Measurements from ENCODE around the gene NPIPB8.
"Not testable (repeated sequence)": the region's sequence is repeated elsewhere in the genome, so short reads cannot be mapped to it uniquely, and the experiment has no call there.

Gene NPIPB8

GRCh38 chr16:28630905-28631304, 7.0 kb upstream of the NPIPB8 start:
- H3K18ac ChIP-seq (ENCODE audit: low read length); H3K4me3 ChIP-seq (ENCODE audit: low read depth, low read length); H3K23ac ChIP-seq (ENCODE audit: low read length); H3K79me1 ChIP-seq (ENCODE audit: low read length); H4K91ac ChIP-seq (ENCODE audit: low read depth, low read length); H2BK12ac ChIP-seq (ENCODE audit: low read length); H2AK5ac ChIP-seq (ENCODE audit: low read length); H3K4me2 ChIP-seq (ENCODE audit: low read length); H2AFZ ChIP-seq (ENCODE audit: insufficient read depth, low read length, poor library complexity); H3K79me2 ChIP-seq (ENCODE audit: control insufficient read depth, insufficient read depth, low read length, poor library complexity); H3K9me3 ChIP-seq (ENCODE audit: insufficient read depth, low read depth, low read length); H3K9ac ChIP-seq (ENCODE audit: low read length); H2BK120ac ChIP-seq (ENCODE audit: insufficient read depth, low read length, poor library complexity); H4K8ac ChIP-seq (ENCODE audit: low read depth, low read length); H4K12ac ChIP-seq (ENCODE audit: low read depth, low read length); H3K27me3 ChIP-seq (ENCODE audit: insufficient read depth, low read length); H3K27ac ChIP-seq (ENCODE audit: low read depth, low read length); H2BK5ac ChIP-seq (ENCODE audit: low read depth, low read length, poor library complexity); H3K4me1 ChIP-seq (ENCODE audit: control insufficient read depth in 1 of 2, insufficient read depth in 2 of 2, low read length in 2 of 2); H3K14ac ChIP-seq (ENCODE audit: low read length); DNase-seq; H3K4ac ChIP-seq (ENCODE audit: low read depth, low read length); H3K36me3 ChIP-seq (ENCODE audit: control insufficient read depth in 1 of 2, insufficient read depth in 2 of 2, low read length in 2 of 2): not testable (repeated sequence)
- WGBS (ENCODE audit: extremely low coverage, insufficient coverage, insufficient read length) = no CpG with 5 or more reads among the region's 5 CpGs

- H2AFZ ChIP-seq (ENCODE audit: insufficient read depth, low read length, poor library complexity); H3K4me1 ChIP-seq (ENCODE audit: control insufficient read depth in 1 of 2, insufficient read depth in 2 of 2, low read length in 2 of 2); H3K18ac ChIP-seq (ENCODE audit: low read length); H4K12ac ChIP-seq (ENCODE audit: low read depth, low read length); H3K9ac ChIP-seq (ENCODE audit: low read length); H3K36me3 ChIP-seq (ENCODE audit: control insufficient read depth in 1 of 2, insufficient read depth in 2 of 2, low read length in 2 of 2); H3K79me2 ChIP-seq (ENCODE audit: control insufficient read depth, insufficient read depth, low read length, poor library complexity); H2AK5ac ChIP-seq (ENCODE audit: low read length); H3K79me1 ChIP-seq (ENCODE audit: low read length); H3K4ac ChIP-seq (ENCODE audit: low read depth, low read length); H2BK120ac ChIP-seq (ENCODE audit: insufficient read depth, low read length, poor library complexity); H2BK5ac ChIP-seq (ENCODE audit: low read depth, low read length, poor library complexity); H3K4me3 ChIP-seq (ENCODE audit: low read depth, low read length); H3K4me2 ChIP-seq (ENCODE audit: low read length); H2BK12ac ChIP-seq (ENCODE audit: low read length); H4K91ac ChIP-seq (ENCODE audit: low read depth, low read length); H3K9me3 ChIP-seq (ENCODE audit: insufficient read depth, low read depth, low read length); H4K8ac ChIP-seq (ENCODE audit: low read depth, low read length); H3K27ac ChIP-seq (ENCODE audit: low read depth, low read length); H3K23ac ChIP-seq (ENCODE audit: low read length); H3K14ac ChIP-seq (ENCODE audit: low read length); H3K27me3 ChIP-seq (ENCODE audit: insufficient read depth, low read length): not testable (repeated sequence)
- WGBS (ENCODE audit: extremely low coverage, insufficient coverage, insufficient read length) = no CpG with 5 or more reads among the region's 5 CpGs
- peak; percentile 27 to 78 for DNase-seq
Observed at GRCh38 chr16:28636093-28636823, 1.6 kb upstream of the NPIPB8 start.

DNA sequence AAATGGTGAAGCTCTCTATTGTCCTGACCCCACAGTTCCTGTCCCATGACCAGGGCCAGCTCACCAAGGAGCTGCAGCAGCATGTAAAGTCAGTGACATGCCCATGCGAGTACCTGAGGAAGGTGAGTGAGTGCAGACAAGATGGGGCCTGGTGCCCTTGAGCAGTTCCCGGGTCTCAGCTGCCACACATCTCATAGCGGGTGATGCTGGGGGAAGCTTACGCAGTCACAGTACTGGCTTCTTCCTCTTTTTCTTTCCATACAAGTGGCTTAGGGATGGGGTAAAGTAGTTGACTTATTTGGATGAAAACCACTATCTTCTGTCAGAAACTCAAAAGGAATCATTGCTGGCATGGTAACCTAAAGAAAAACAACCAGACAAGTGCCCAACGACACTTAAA, 494 bp downstream of the NPIPB8 start:
- not testable (repeated sequence) for H3K4me2 ChIP-seq (ENCODE audit: low read length); H2BK12ac ChIP-seq (ENCODE audit: low read length); H3K4ac ChIP-seq (ENCODE audit: low read depth, low read length); H2BK5ac ChIP-seq (ENCODE audit: low read depth, low read length, poor library complexity); H3K27me3 ChIP-seq (ENCODE audit: insufficient read depth, low read length); H2AFZ ChIP-seq (ENCODE audit: insufficient read depth, low read length, poor library complexity); H3K9ac ChIP-seq (ENCODE audit: low read length); H2AK5ac ChIP-seq (ENCODE audit: low read length); H3K23ac ChIP-seq (ENCODE audit: low read length); H3K4me3 ChIP-seq (ENCODE audit: low read depth, low read length); H3K79me1 ChIP-seq (ENCODE audit: low read length); H4K91ac ChIP-seq (ENCODE audit: low read depth, low read length); H3K18ac ChIP-seq (ENCODE audit: low read length); H4K8ac ChIP-seq (ENCODE audit: low read depth, low read length); H4K12ac ChIP-seq (ENCODE audit: low read depth, low read length); H2BK120ac ChIP-seq (ENCODE audit: insufficient read depth, low read length, poor library complexity); H3K14ac ChIP-seq (ENCODE audit: low read length); H3K27ac ChIP-seq (ENCODE audit: low read depth, low read length); H3K4me1 ChIP-seq (ENCODE audit: control insufficient read depth in 1 of 2, insufficient read depth in 2 of 2, low read length in 2 of 2); H3K79me2 ChIP-seq (ENCODE audit: control insufficient read depth, insufficient read depth, low read length, poor library complexity); H3K36me3 ChIP-seq (ENCODE audit: control insufficient read depth in 1 of 2, insufficient read depth in 2 of 2, low read length in 2 of 2); H3K9me3 ChIP-seq (ENCODE audit: insufficient read depth, low read depth, low read length); DNase-seq
- no CpG with 5 or more reads among the region's 5 CpGs for WGBS (ENCODE audit: extremely low coverage, insufficient coverage, insufficient read length)

DNA sequence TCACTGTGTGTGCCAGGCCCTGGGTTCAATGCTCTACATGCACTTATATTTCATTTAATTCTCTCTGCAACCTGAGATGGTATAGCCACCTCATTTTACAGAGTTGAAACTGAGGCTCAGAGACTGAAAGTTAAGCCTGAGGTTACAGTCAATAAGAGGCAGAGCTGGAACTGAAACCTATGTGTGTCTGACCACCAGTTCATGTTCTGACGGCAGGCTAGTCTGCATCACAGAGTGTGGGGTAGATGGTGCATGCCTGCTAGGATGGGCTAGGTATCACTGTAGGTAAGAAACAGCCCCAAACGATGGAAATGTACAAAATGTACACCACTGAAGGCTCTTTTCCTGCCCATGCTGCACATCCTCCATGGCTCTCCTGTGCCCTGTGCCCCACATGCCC, 2.1 kb downstream of the NPIPB8 start:
- H3K4ac ChIP-seq (ENCODE audit: low read depth, low read length); DNase-seq; H2AFZ ChIP-seq (ENCODE audit: insufficient read depth, low read length, poor library complexity); H3K36me3 ChIP-seq (ENCODE audit: control insufficient read depth in 1 of 2, insufficient read depth in 2 of 2, low read length in 2 of 2); H3K79me1 ChIP-seq (ENCODE audit: low read length); H3K9ac ChIP-seq (ENCODE audit: low read length); H4K91ac ChIP-seq (ENCODE audit: low read depth, low read length); H3K27me3 ChIP-seq (ENCODE audit: insufficient read depth, low read length); H2AK5ac ChIP-seq (ENCODE audit: low read length); H3K18ac ChIP-seq (ENCODE audit: low read length); H2BK120ac ChIP-seq (ENCODE audit: insufficient read depth, low read length, poor library complexity); H4K12ac ChIP-seq (ENCODE audit: low read depth, low read length); H3K27ac ChIP-seq (ENCODE audit: low read depth, low read length); H3K4me3 ChIP-seq (ENCODE audit: low read depth, low read length); H3K4me2 ChIP-seq (ENCODE audit: low read length); H4K8ac ChIP-seq (ENCODE audit: low read depth, low read length); H3K14ac ChIP-seq (ENCODE audit: low read length); H3K79me2 ChIP-seq (ENCODE audit: control insufficient read depth, insufficient read depth, low read length, poor library complexity); H2BK5ac ChIP-seq (ENCODE audit: low read depth, low read length, poor library complexity); H2BK12ac ChIP-seq (ENCODE audit: low read length); H3K4me1 ChIP-seq (ENCODE audit: control insufficient read depth in 1 of 2, insufficient read depth in 2 of 2, low read length in 2 of 2); H3K23ac ChIP-seq (ENCODE audit: low read length); H3K9me3 ChIP-seq (ENCODE audit: insufficient read depth, low read depth, low read length): not testable (repeated sequence)
- no CpG with 5 or more reads among the region's 2 CpGs for WGBS (ENCODE audit: extremely low coverage, insufficient coverage, insufficient read length)

All from trophoblast cell (in vitro differentiated cells and primary cell).